ENCODE measurements around the gene ESR1.

Gene ESR1

DNA sequence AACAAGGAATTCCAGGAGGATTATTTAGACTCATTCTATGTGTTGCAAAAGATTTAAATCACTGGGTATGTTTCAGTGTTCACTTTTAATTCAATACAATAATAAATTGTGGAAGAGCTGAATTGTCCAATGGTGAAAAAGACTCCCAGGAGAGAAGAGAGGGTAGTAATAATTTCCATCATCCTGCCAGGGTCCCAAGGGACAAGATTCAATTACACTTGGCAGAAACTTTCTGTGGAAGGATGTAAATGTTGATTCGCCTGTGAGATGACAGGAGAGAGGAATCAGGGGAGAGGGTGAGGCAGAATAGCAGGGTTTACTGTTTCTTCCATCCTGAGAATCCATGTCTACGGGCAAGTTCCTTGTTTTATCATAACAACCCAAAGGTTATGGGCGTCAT, 342.7 kb downstream of the ESR1 start:
- H3K36me3 Mint-ChIP-seq = peaks cover 55% of the 10 kb centered on the region
- no peak overlapping the region for H3K27ac Mint-ChIP-seq
- ATAC-seq = no peak

DNA sequence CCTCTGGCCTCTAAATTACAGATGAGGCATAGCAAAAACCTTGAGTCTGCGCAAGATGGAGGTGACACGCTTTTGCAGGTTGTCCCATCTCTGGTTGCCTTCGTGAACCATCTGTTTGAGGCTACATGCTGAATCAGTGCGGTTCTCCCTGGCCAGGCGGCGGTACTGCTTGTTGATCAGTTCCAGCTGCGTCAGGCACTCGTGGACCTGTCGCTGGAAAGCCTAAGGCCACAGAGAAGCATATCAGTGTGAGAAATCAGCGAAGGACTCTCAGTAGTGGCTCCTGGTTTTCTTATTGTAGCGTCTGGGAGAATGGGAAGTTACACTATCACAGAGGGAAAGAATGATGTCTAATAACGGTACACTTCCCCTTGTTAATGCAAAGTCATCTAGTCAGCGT, 344.4 kb downstream of the ESR1 start:
- no peak overlapping the region for H3K4me3 Mint-ChIP-seq
- H3K36me3 Mint-ChIP-seq = peaks cover 57% of the 10 kb centered on the region
- no peak overlapping the region for H3K27ac Mint-ChIP-seq
- H3K9me3 Mint-ChIP-seq = no peaks in the 10 kb centered on the region
- ATAC-seq = no peak
- H3K4me1 Mint-ChIP-seq = peaks cover under 1% of the 10 kb centered on the region
- H3K27me3 Mint-ChIP-seq = no peaks in the 10 kb centered on the region

More for the DNA sequence above, 342.7 kb downstream of the ESR1 start:
- H3K4me1 Mint-ChIP-seq = peaks cover 6% of the 10 kb centered on the region
- H3K9me3 Mint-ChIP-seq = no peaks in the 10 kb centered on the region
- H3K4me3 Mint-ChIP-seq = no peak overlapping the region
- no peaks in the 10 kb centered on the region for H3K27me3 Mint-ChIP-seq

DNA sequence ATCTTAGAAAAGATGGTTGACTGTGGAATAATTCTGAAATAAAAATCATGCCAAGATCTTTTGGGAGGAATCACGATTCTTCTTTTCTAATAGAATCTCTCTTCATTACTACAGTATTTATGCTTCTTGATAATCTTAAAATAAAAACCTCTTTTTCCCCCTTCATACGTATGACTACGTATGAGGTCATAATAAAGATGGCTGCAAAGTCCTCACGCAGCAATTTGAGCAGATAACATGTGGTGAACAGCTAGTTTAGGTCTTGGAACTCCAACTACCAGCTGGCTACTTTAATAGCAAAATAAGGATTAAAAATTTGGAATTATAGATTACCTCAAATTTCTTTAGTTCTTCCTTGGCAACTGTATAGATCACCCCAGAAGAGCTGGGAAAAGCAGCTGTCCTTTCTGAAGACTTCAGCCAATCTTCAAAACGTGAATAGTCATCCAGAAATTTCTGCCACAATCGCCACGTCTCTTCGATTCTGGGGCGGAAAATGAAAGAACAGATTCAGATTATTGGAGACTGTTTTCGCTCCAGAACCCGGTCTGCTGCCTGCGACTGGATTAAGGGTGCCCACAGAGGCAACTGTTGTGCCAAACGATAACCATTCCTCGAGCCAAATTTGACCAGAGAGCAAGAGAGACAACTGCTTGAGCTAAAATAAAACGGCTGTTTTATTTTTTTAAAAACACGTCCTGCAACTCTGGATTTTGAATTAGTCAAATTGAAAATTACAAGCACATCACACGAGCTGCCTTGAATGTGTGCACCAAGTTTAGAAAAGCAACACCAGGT, 347.3 kb downstream of the ESR1 start:
- H3K4me3 Mint-ChIP-seq = no peak overlapping the region
- H3K9me3 Mint-ChIP-seq = no peaks in the 10 kb centered on the region
- ATAC-seq = no peak
- H3K4me1 Mint-ChIP-seq = peaks cover 4% of the 10 kb centered on the region
- no peaks in the 10 kb centered on the region for H3K27me3 Mint-ChIP-seq
- H3K36me3 Mint-ChIP-seq = peaks cover 52% of the 10 kb centered on the region
- H3K27ac Mint-ChIP-seq = no peak overlapping the region

DNA sequence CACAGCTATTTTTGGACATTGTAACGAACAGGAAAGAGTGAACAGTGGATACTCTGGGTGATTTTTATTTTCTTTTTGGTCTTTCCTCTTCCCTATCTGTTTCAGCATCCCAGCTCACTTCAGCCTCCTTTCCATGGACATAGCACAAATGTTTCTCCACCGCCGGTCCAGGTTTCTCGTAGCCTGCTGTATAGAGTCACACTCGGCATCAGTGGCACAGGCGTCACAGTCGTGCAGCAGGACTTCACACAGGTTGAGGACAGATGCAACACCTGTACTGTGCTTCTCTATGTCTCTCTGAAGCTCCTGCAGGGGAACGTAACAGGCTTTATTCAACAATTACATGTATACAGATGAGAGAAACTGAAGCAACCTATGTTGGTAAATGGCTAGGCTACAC, 348.3 kb downstream of the ESR1 start:
- H3K4me3 Mint-ChIP-seq = no peak overlapping the region
- H3K4me1 Mint-ChIP-seq = peaks cover 14% of the 10 kb centered on the region
- peaks cover 47% of the 10 kb centered on the region for H3K36me3 Mint-ChIP-seq
- no peak for ATAC-seq
- H3K27me3 Mint-ChIP-seq = no peaks in the 10 kb centered on the region
- no peaks in the 10 kb centered on the region for H3K9me3 Mint-ChIP-seq
- no peak overlapping the region for H3K27ac Mint-ChIP-seq

DNA sequence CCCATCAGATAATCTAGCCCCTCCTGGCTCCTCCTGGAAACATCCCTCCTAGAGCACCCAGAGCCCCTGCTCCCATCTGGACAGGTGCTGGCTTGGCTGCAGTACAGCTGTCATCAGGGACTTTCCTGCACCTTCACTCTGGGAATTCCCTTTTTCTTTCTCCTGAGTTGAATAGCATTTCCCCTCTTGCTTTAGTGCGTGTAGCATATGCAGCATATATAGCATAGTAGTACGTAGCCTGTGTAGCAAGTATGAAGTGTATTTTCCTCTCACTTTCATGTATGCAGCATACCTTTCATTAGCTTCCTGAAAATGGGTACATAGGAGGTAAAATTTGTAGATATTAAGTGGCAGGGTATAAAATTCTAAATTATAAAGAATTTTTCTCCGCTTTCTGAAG, 352.9 kb downstream of the ESR1 start:
- Mint-ChIP-seq H3K4me1 (peaks cover 27% of the 10 kb centered on the region), H3K9me3 (no peaks in the 10 kb centered on the region), H3K27me3 (no peaks in the 10 kb centered on the region), H3K36me3 (peaks cover 48% of the 10 kb centered on the region), H3K4me3 (no peak overlapping the region), H3K27ac (peak overlapping the region; percentile 85)
- ATAC-seq = peak; percentile 94

DNA sequence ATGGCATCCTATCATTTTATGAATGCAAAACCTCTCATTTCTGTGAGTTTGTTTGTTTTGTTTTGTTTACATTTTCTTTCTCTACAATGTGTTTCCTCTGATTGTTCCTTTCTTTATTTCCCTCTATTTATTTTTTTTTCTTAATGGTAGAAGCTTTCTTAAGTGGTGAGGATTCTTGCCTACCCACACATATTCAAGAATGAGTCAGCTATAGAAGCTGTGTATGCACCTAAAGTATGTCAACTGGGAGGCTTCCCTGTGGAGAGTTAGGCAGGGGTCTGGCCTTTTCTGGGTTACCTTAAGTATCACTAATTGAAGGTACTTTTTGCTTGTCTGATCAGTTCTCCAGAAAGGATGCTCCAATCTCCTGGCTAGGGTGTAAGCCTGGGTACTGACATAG, 354.0 kb downstream of the ESR1 start:
- Mint-ChIP-seq H3K27ac (no peak overlapping the region), H3K4me1 (peaks cover 27% of the 10 kb centered on the region), H3K9me3 (no peaks in the 10 kb centered on the region), H3K4me3 (no peak overlapping the region), H3K27me3 (no peaks in the 10 kb centered on the region), H3K36me3 (peaks cover 40% of the 10 kb centered on the region)
- peak; percentile 46 for ATAC-seq

DNA sequence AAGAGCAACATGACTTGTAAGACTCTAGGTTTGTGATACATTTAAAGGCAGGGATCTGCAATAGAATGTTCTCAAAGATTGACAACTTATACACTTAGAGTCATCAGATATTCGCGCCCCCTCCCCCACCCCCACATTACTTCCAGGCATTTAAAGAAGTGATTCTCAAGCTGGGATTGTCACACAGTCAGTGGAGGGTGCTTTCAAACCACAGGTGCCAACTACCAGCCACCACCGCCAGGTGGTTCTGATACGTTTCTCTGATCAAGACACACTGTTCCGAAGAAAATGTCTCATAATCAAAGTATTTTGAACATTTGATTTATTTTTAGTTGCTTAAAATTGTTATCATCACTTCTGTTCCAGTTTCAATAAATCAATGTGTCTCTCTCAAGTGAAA, 357.5 kb downstream of the ESR1 start:
- no peak overlapping the region for H3K27ac Mint-ChIP-seq
- no peaks in the 10 kb centered on the region for H3K27me3 Mint-ChIP-seq
- H3K9me3 Mint-ChIP-seq = no peaks in the 10 kb centered on the region
- H3K4me1 Mint-ChIP-seq = peaks cover 31% of the 10 kb centered on the region
- no peak overlapping the region for H3K4me3 Mint-ChIP-seq
- peaks cover 35% of the 10 kb centered on the region for H3K36me3 Mint-ChIP-seq
- no peak for ATAC-seq

DNA sequence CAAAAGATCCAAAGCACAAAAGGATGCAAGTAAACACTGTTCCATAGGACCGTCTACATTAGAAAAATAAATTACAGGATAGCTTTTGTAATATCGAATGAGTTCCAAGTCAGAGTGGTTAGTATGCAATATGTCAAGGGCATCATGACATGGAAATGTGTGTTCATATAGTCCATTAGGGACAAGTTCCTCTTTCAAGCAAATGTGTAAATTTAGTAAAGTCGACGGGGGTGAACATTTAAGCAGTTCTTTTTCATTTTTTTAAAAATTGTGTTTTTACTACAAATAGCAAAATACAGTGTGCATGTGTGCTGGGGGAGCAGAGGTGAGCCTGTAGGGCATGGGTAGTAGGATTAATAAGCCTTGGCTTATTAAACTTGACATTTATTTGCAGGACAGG, 359.0 kb downstream of the ESR1 start:
- Mint-ChIP-seq H3K27me3 (no peaks in the 10 kb centered on the region), H3K9me3 (peaks cover 5% of the 10 kb centered on the region), H3K36me3 (peaks cover 43% of the 10 kb centered on the region), H3K4me1 (peaks cover 32% of the 10 kb centered on the region), H3K27ac (no peak overlapping the region), H3K4me3 (peak overlapping the region; percentile 56)
- no peak for ATAC-seq

DNA sequence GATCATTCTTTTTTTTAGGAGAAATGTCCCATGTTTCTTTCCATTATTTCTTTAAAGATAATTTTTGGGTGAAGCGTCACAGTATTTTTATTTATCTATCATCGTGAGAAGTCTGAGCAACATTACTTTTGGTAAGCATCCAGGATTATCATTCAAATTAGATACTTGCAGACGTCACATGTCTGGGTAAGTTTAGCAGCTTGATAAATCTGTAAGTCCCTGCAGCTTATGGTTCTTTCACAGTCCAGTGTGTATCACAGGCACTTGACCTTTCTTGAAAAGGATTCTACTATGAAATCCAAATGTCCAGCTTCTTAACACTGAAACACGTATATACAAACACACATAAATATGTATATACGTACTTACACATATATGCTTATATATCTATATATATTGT, 359.4 kb downstream of the ESR1 start:
- H3K9me3 Mint-ChIP-seq = peaks cover 5% of the 10 kb centered on the region
- no peaks in the 10 kb centered on the region for H3K27me3 Mint-ChIP-seq
- peaks cover 32% of the 10 kb centered on the region for H3K4me1 Mint-ChIP-seq
- ATAC-seq = no peak
- peaks cover 47% of the 10 kb centered on the region for H3K36me3 Mint-ChIP-seq
- no peak overlapping the region for H3K4me3 Mint-ChIP-seq
- H3K27ac Mint-ChIP-seq = no peak overlapping the region

DNA sequence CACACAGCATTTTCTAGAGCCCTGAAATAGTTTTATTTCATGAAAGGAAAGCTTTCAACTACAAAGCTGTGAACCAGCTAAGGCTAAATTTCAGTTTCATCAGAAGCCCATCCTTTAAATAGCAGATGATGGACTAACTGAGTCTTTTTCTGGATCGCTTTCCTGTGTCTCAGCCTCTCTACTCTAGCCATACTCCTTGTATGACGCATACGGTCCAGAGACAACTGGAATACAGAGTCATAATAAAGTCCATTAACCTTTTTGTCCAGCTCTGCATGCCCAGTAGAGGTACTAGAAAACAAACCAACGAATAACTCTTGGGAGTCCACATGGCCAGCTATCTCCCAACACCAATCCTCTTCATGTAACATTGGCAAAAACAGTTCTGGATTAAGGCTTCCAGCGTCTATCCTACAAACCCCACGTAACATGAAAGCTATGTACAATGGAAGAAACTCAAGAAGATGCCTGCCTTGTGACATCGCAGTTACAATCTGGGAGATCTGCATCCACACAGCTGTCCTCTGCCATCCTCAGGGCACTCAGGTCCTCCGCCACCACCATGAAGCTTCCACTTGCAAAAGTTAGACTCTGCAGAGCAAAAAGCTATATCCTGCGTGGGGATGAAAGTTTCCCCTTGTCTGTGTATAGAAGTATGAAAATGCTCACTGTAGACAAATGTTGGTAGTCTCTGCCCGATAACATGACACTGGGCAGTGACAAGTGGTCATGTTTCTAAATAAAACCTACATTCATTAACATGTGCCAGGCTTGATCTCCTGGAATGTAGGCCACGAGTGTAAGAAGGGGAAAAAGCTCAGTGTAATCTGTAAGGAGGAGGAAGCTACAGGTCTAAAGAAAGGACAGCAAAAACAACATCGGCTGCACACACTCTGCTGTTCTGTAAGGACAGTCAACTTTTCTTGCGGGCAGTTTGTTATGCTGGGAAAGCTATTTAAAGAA, 360.4 kb downstream of the ESR1 start:
- Mint-ChIP-seq H3K4me1 (peaks cover 31% of the 10 kb centered on the region), H3K9me3 (peaks cover 5% of the 10 kb centered on the region), H3K27ac (peak overlapping the region; percentile 85), H3K36me3 (peaks cover 45% of the 10 kb centered on the region), H3K4me3 (peak overlapping the region; percentile 47), H3K27me3 (no peaks in the 10 kb centered on the region)
- ATAC-seq = no peak

DNA sequence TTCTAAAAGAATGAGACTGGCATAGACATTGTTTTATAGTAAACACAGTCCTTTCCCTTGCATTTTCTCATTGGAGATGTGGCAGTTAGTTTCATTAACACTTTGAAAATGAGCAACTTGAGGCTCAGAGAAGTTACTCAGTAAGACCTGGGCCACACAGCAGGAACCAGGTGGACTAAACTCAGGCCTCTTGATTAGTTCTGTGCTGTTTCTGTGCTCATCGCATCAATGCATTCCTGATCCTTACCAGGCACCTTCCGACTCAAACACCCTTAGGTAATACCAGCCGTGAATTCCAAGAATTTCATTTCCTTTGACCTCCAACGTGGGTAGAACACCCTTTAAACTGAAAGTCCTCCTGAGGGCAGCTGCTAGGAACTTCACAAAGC, 362.8 kb downstream of the ESR1 start:
- H3K27ac Mint-ChIP-seq = peak overlapping the region; percentile 88

DNA sequence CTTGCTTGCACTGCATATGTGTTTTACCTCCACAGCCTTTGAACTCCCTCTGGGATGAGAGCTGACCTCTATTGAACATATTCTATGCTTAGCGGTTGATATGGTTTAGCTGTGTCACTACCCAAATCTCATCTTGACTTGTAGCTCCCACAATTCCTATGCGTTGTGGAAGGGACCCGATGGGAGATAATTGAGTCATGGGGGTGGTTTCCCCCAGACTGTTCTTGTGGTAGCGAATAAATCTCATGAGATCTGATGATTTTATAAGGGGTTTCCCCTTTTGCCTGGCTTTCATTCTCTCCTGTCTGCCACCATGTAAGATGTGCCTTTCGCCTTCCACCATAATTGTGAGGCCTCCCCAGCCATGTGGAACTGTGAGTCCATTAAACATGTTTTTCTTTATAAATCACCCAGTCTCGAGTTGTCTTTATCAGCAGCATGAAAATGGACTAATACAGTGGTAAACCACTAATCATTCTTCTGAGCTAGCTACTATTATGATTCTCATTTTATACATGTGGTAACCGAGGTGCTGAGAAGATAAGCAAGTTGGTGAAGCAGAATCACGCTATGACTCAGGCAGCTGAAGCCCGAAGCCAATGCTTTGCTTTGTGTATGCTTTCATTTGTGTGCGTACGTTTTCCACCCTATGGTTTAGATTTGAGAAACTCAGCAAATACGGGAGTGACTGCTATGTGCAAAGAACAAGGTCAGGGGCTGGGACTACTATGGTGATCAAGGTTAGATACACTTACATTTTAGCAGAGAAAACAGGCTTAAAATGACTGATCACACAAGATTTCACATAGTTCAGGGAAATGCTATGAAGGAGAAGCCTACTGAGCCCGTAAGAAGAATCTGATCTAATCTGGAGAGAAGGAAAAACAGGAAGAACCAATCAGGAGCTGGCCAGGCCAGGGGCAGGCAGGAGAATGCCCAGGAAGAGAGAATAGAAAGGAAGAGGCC, 363.5 kb downstream of the ESR1 start:
- peaks cover 31% of the 10 kb centered on the region for H3K4me1 Mint-ChIP-seq
- ATAC-seq = peak; percentile 91
- peaks cover 5% of the 10 kb centered on the region for H3K9me3 Mint-ChIP-seq
- H3K27me3 Mint-ChIP-seq = no peaks in the 10 kb centered on the region
- H3K36me3 Mint-ChIP-seq = peaks cover 50% of the 10 kb centered on the region
- H3K4me3 Mint-ChIP-seq = peak overlapping the region; percentile 29
- H3K27ac Mint-ChIP-seq = peak overlapping the region; percentile 88

More for the DNA sequence above, 362.8 kb downstream of the ESR1 start:
- no peak overlapping the region for H3K4me3 Mint-ChIP-seq
- peaks cover 31% of the 10 kb centered on the region for H3K4me1 Mint-ChIP-seq
- ATAC-seq = no peak
- peaks cover 44% of the 10 kb centered on the region for H3K36me3 Mint-ChIP-seq
- peaks cover 5% of the 10 kb centered on the region for H3K9me3 Mint-ChIP-seq
- H3K27me3 Mint-ChIP-seq = no peaks in the 10 kb centered on the region

DNA sequence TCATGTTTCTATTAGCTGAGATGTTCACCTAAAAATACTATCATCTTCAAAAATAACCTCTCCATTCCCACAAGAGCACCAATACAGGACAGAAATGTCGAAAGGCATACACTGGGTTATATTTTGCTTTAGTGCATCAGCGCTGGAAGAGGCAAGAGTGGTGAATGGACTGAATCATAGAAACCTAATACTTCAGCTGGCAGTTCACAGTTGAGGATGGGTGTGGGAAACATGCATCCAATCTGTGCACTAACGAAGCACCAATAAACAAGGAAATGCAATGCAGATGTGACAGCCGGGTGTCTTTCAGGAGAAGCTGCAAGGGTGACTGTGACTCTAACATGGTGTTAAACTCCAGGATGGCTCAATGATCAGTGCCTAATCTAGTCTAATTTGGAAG, 365.8 kb downstream of the ESR1 start:
- Mint-ChIP-seq H3K27me3 (no peaks in the 10 kb centered on the region), H3K9me3 (peaks cover 5% of the 10 kb centered on the region), H3K36me3 (peaks cover 45% of the 10 kb centered on the region), H3K27ac (no peak overlapping the region), H3K4me3 (no peak overlapping the region), H3K4me1 (peaks cover 23% of the 10 kb centered on the region)
- ATAC-seq = no peak

DNA sequence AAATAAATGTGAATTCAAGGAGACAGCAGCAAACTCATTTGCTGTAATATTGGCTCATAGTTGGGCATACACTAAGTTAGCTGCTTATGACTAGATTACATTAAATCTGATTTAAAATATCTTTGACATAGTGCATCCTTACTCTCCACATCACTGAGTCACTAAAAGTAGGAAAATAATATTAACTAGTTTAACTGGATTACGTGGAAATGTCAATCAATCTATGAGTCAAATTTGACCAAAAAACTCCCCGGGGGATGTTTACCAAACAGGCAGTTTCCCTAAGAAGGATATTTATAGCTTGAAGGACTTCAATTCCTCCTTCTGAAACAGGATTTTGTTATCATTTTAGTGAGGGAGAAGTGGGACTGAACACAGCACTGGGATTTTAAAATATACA, 366.5 kb downstream of the ESR1 start:
- Mint-ChIP-seq H3K36me3 (peaks cover 42% of the 10 kb centered on the region), H3K4me1 (peaks cover 20% of the 10 kb centered on the region)

DNA sequence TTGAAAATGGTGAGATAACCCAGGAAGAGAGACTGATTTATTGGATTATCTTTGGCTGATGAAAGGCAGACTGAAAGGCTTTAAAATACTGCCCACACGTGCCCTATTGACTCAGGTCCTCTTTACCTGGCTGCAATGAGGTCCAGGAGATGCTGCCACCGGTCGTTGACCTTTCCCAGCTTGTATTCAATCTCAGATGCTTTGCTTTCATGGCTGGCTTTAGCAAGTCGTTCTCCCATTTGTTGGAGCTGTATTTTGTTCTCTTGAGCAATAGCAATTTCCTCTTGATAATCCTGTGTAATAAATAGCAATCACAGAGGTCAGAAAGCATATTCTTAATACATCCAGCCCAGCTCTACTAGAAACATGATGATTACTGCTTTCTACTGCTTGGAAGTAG, 368.8 kb downstream of the ESR1 start:
- Mint-ChIP-seq H3K27me3 (no peaks in the 10 kb centered on the region), H3K4me1 (peaks cover 21% of the 10 kb centered on the region), H3K4me3 (no peak overlapping the region), H3K27ac (no peak overlapping the region), H3K9me3 (peaks cover 2% of the 10 kb centered on the region), H3K36me3 (peaks cover 42% of the 10 kb centered on the region)
- ATAC-seq = no peak

More for the DNA sequence above, 366.5 kb downstream of the ESR1 start:
- Mint-ChIP-seq H3K4me3 (no peak overlapping the region), H3K9me3 (peaks cover 5% of the 10 kb centered on the region), H3K27me3 (no peaks in the 10 kb centered on the region), H3K27ac (no peak overlapping the region)
- ATAC-seq = no peak
